H1 (cell line): ENCODE results near the gene SERAC1. TPM values are rescaled to one million over a fixed set of nuclear protein-coding genes. Genes with fewer than 3 reads are reported as not detected.

ENCODE experiments used
- CTCF ChIA-PET: fragments of 300-600 bp; sonication (Branson Sonifier 250); formaldehyde crosslinking; loops from one replicate; lab custom pipeline; 2021; ENCODE audit not compliant: partially characterized antibody; lab: Charles Lee
- POLR2A ChIA-PET: fragments of 300-600 bp; sonication (Branson Sonifier 250); formaldehyde crosslinking; loops from one replicate; lab custom pipeline; 2021; ENCODE audit warnings: inconsistent platforms; ENCODE audit not compliant: partially characterized antibody; lab: Charles Lee
- DNase-seq, 2 experiments: peaks; one replicate each; pipeline versions ENCODE4 v3.0.0 to v3.0.0-alpha.2; 2010 to 2022; ENCODE audit warnings: low spot score in 2 of 2, low read depth in 1 of 2, mixed read lengths in 1 of 2
- FAIRE-seq: peaks from 2 replicates; lab custom pipeline; 2011; peaks lifted over from hg19 to GRCh38; lab: Jason Lieb, UNC
- H2AFZ ChIP-seq: 2 replicates; pipeline ENCODE4 v1.8.1; 2012; ENCODE audit warnings: low read length, inconsistent platforms
- H2AK5ac ChIP-seq: 2 replicates; pipeline ENCODE4 v1.6.1; 2013; ENCODE audit warnings: low read depth, low read length
- H2BK120ac ChIP-seq: replicated peaks from 2 replicates; pipeline ENCODE3; 2013; ENCODE audit warnings: low read depth, low read length, inconsistent platforms
- H2BK12ac ChIP-seq: 2 replicates; pipeline ENCODE4 v1.6.1; 2013; ENCODE audit warnings: low read depth, low read length
- H2BK15ac ChIP-seq: 2 replicates; pipeline ENCODE4 v1.6.1; 2013; ENCODE audit warnings: low read length
- H2BK20ac ChIP-seq: 2 replicates; pipeline ENCODE4 v1.6.1; 2013; ENCODE audit warnings: low read length
- H2BK5ac ChIP-seq: 2 replicates; pipeline ENCODE4 v1.6.1; 2013; ENCODE audit warnings: low read depth, low read length
- H3K14ac ChIP-seq: 2 replicates; pipeline ENCODE4 v1.6.1; 2013; ENCODE audit warnings: inconsistent platforms; ENCODE audit not compliant: insufficient read length
- H3K18ac ChIP-seq: 2 replicates; pipeline ENCODE4 v1.6.1; 2013; ENCODE audit warnings: low read length; ENCODE audit errors: extremely low read depth
- H3K23ac ChIP-seq: 2 replicates; pipeline ENCODE4 v1.6.1; 2013; ENCODE audit warnings: inconsistent platforms; ENCODE audit not compliant: insufficient read length
- H3K23me2 ChIP-seq: 2 replicates; pipeline ENCODE4 v1.6.1; 2013; ENCODE audit warnings: low read depth, low read length
- H3K27ac ChIP-seq: 2 replicates; pipeline ENCODE4 v1.6.1; 2011; ENCODE audit warnings: low read depth, low read length, inconsistent platforms
- H3K27me3 ChIP-seq, 4 experiments: replicated peaks in 1 of 4; 1 replicate in 1 of 4; 2 replicates in 3 of 4; pipeline versions ENCODE4 v1.6.1 to v1.8.1; 2011 to 2013; ENCODE audit warnings: low read length in 3 of 4, mild to moderate bottlenecking in 3 of 4, inconsistent platforms in 2 of 4, mixed read lengths in 2 of 4, moderate library complexity in 1 of 4; ENCODE audit not compliant: control insufficient read depth in 3 of 4, insufficient read depth in 3 of 4; ENCODE audit errors: extremely low read depth in 1 of 4
- H3K36me3 ChIP-seq, 4 experiments: 2 replicates each; pipeline versions ENCODE4 v1.6.1 to v1.8.1; 2011 to 2013; ENCODE audit warnings: mild to moderate bottlenecking in 4 of 4, low read length in 3 of 4, moderate library complexity in 2 of 4, control low read depth in 1 of 4, inconsistent platforms in 1 of 4; ENCODE audit not compliant: insufficient read depth in 4 of 4, control insufficient read depth in 2 of 4
- H3K4ac ChIP-seq: replicated peaks from 2 replicates; pipeline ENCODE3; 2013; ENCODE audit warnings: low read length, low read depth, mixed read lengths, inconsistent platforms; ENCODE audit not compliant: insufficient read length
- H3K4me1 ChIP-seq, 4 experiments: replicated peaks in 1 of 4; 1 replicate in 1 of 4; 2 replicates in 3 of 4; pipeline versions ENCODE4 v1.6.1 to v1.8.1; 2011 to 2013; ENCODE audit warnings: low read length in 3 of 4, inconsistent platforms in 2 of 4, mixed read lengths in 1 of 4; ENCODE audit not compliant: insufficient read depth in 4 of 4, control insufficient read depth in 3 of 4
- H3K4me2 ChIP-seq, 2 experiments: 2 replicates each; pipeline versions ENCODE4 v1.6.1 to v1.8.1; 2011 to 2013; ENCODE audit warnings: low read depth in 2 of 2, low read length in 2 of 2, control low read depth in 1 of 2, inconsistent platforms in 1 of 2, mild to moderate bottlenecking in 1 of 2; ENCODE audit not compliant: insufficient read depth in 1 of 2
- H3K4me3 ChIP-seq, 4 experiments: fragments of 200-600, 300-600 bp in 1 of 4; sonication (generic), shearing (Covaris generic), sonication (Bioruptor Twin) in 1 of 4; 2 replicates each; pipeline versions ENCODE4 v1.5.1 to v1.8.1; 2011 to 2016; ENCODE audit warnings: low read length in 4 of 4, low read depth in 3 of 4, control low read depth in 2 of 4, inconsistent platforms in 2 of 4, mild to moderate bottlenecking in 2 of 4, mixed read lengths in 1 of 4, moderate library complexity in 1 of 4; ENCODE audit not compliant: insufficient read depth in 2 of 4; ENCODE audit errors: extremely low read depth in 1 of 4
- H3K56ac ChIP-seq: replicated peaks from 2 replicates; pipeline ENCODE3; 2013; ENCODE audit warnings: low read depth, mild to moderate bottlenecking, mixed read lengths, low read length, inconsistent platforms; ENCODE audit not compliant: insufficient read length
- H3K79me1 ChIP-seq: 2 replicates; pipeline ENCODE4 v1.6.1; 2013; ENCODE audit warnings: low read depth, low read length, control low read depth
- H3K79me2 ChIP-seq, 2 experiments: 2 replicates each; pipeline versions ENCODE4 v1.6.1 to v1.8.1; 2012 to 2013; ENCODE audit warnings: low read length in 2 of 2, mild to moderate bottlenecking in 2 of 2, inconsistent platforms in 1 of 2; ENCODE audit not compliant: insufficient read depth in 2 of 2, control insufficient read depth in 1 of 2
- H3K9ac ChIP-seq, 4 experiments: replicated peaks in 1 of 4; 1 replicate in 1 of 4; 2 replicates in 3 of 4; pipeline versions ENCODE4 v1.6.1 to v1.8.1; 2011 to 2013; ENCODE audit warnings: low read depth in 3 of 4, low read length in 3 of 4, control low read depth in 2 of 4, mild to moderate bottlenecking in 2 of 4, moderate library complexity in 2 of 4, inconsistent platforms in 1 of 4; ENCODE audit errors: extremely low read depth in 1 of 4
- H3K9me3 ChIP-seq, 2 experiments: 2 replicates each; pipeline versions ENCODE4 v1.6.1 to v1.8.1; 2012 to 2013; ENCODE audit warnings: mild to moderate bottlenecking in 2 of 2, moderate library complexity in 2 of 2, control low read depth in 1 of 2, inconsistent platforms in 1 of 2, low read depth in 1 of 2, low read length in 1 of 2, mixed read lengths in 1 of 2; ENCODE audit not compliant: insufficient read depth in 2 of 2
- H4K20me1 ChIP-seq, 2 experiments: replicated peaks in 1 of 2; 2 replicates each; pipeline versions ENCODE3 to v1.8.1; 2011 to 2013; ENCODE audit warnings: inconsistent platforms in 2 of 2, low read length in 2 of 2, mild to moderate bottlenecking in 1 of 2; ENCODE audit not compliant: insufficient read depth in 2 of 2, control insufficient read depth in 1 of 2
- H4K5ac ChIP-seq: 2 replicates; pipeline ENCODE4 v1.6.1; 2013; ENCODE audit warnings: low read length, low read depth, mixed read lengths, inconsistent platforms; ENCODE audit not compliant: insufficient read length
- H4K8ac ChIP-seq: 2 replicates; pipeline ENCODE4 v1.8.0; 2013; ENCODE audit warnings: mild to moderate bottlenecking, moderate library complexity, low read length, inconsistent platforms; ENCODE audit not compliant: insufficient read depth; ENCODE audit errors: extremely low read depth
- H4K91ac ChIP-seq: replicated peaks from 2 replicates; pipeline ENCODE3; 2013; ENCODE audit warnings: low read length, mixed read lengths, inconsistent platforms; ENCODE audit not compliant: insufficient read length
- CBX8 ChIP-seq: fragments of 300-800, 300-1000 bp; sonication (generic); IDR thresholded peaks from 2 replicates; pipeline ENCODE4 v1.7.1; 2016; ENCODE audit warnings: low read depth, low read length, borderline replicate concordance
- EZH2 ChIP-seq: fragments of 200-600 bp; sonication (generic); IDR thresholded peaks from 2 replicates; pipeline ENCODE4 v1.7.1; 2012; ENCODE audit warnings: low read depth, mild to moderate bottlenecking, moderate library complexity, low read length, inconsistent platforms; ENCODE audit not compliant: severe bottlenecking
- FOSL1 ChIP-seq: IDR thresholded peaks from 2 replicates; pipeline ENCODE4 v1.6.1; 2011; ENCODE audit warnings: mild to moderate bottlenecking, low read depth, low read length, moderate library complexity; ENCODE audit not compliant: insufficient read depth
- KDM4A ChIP-seq: IDR thresholded peaks from one replicate; pipeline ENCODE4 v1.7.1; 2012; ENCODE audit warnings: low read depth, mild to moderate bottlenecking, moderate library complexity, low read length, inconsistent platforms; ENCODE audit not compliant: severe bottlenecking
- POLR2A ChIP-seq, 2 experiments: IDR thresholded peaks; 1 replicate in 1 of 2; 2 replicates in 1 of 2; pipeline ENCODE4 v1.6.1; 2011; ENCODE audit warnings: low read depth in 2 of 2, low read length in 2 of 2, mild to moderate bottlenecking in 2 of 2; ENCODE audit errors: control extremely low read depth in 1 of 2
- POU5F1 ChIP-seq: IDR thresholded peaks from 2 replicates; pipeline ENCODE4 v1.6.1; 2011; ENCODE audit warnings: low read depth, mild to moderate bottlenecking, low read length, moderate library complexity
- RBBP5 ChIP-seq: IDR thresholded peaks from 2 replicates; pipeline ENCODE4 v1.7.1; 2012; ENCODE audit warnings: low read depth, mild to moderate bottlenecking, inconsistent platforms, low read length, moderate library complexity, borderline replicate concordance
- SIX5 ChIP-seq: IDR thresholded peaks from 2 replicates; pipeline ENCODE4 v1.6.1; 2011; ENCODE audit warnings: mild to moderate bottlenecking, low read depth, low read length
- SP4 ChIP-seq: IDR thresholded peaks from 2 replicates; pipeline ENCODE4 v1.6.1; 2012; ENCODE audit warnings: low read length, inconsistent platforms
- TEAD4 ChIP-seq: IDR thresholded peaks from 2 replicates; pipeline ENCODE4 v1.6.1; 2012; ENCODE audit warnings: low read depth, low read length, inconsistent platforms, mixed read lengths
- WGBS, 2 experiments: shearing (Covaris generic) in 1 of 2; methylation state at CpG; one replicate each; pipeline versions ENCODE4 v1.1.6 to v1.1.7; 2013 to 2015; ENCODE audit warnings: low lambda C conversion rate in 2 of 2, mixed read lengths in 2 of 2, inconsistent platforms in 1 of 2, low coverage in 1 of 2, missing lambda C conversion rate in 1 of 2; ENCODE audit not compliant: insufficient replicate concordance in 2 of 2, insufficient coverage in 1 of 2, insufficient read length in 1 of 2; ENCODE audit errors: extremely low coverage in 1 of 2, missing lambda C conversion rate in 1 of 2; 5-methylcytosine and 5-hydroxymethylcytosine counted together
- polyA plus RNA-seq, 7 experiments: library from polyadenylated mRNA; depleted of rRNA in 3 of 7; stranded (reverse) in 5 of 7; unstranded in 2 of 7; fragments of >200 nt in 5 of 7; fragments of 200-250 nt in 2 of 7; gene quantifications; 1 replicate in 5 of 7; 2 replicates in 1 of 7; 4 replicates in 1 of 7; pipeline versions ENCODE4 v1.2.1 to v1.2.3, GENCODE V29; 2011 to 2013; ENCODE audit warnings: missing spikeins in 2 of 7, mixed read lengths in 2 of 7
- total RNA-seq: library from RNA; stranded (reverse); fragmentation: NEBNext Ultra II Directional; extraction: Animal tissue kit (Norgen Biotek cat#: 25700); gene quantifications from 2 replicates; pipeline ENCODE4 v1.2.1, GENCODE V29; 2021
- TF ChIP-seq, protein P1 (sequence below): IDR thresholded peaks from 2 replicates; pipeline ENCODE4 v1.6.1; 2012; ENCODE audit warnings: low read length, inconsistent platforms
- TF ChIP-seq, protein P2 (sequence below): IDR thresholded peaks from 2 replicates; pipeline ENCODE4 v1.6.1; 2012; ENCODE audit warnings: inconsistent platforms

Gene SERAC1
- total and polyA plus RNA-seq, 2 of the 8 experiments (the other 6 are each of a cell fraction or from before 2014, with no cell fraction given): 7.3 to 9.0 TPM

DNA sequence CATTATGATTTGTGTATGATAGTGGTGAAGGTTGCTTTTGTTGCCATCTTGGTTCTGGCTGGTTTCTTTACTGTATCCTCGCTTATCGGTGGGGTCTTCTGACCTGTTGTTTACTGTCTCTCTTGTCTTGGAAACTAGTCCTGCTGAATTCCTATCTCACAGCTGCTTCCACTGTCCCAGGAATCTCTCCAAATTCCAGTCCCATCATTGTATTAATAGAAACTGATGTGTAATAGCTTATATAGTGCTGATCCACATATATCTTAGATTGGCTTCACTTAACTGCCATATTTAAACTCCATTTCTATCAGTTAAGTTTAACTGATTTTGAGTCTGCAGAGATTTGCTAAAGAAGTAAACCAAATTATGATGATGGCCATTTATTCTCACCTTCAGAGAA is 6.0 kb upstream of the SERAC1 start:
- TF ChIP-seq EZH2 (no peak), SIX5 (no peak), FOSL1 (no peak), SP4 (no peak), POLR2A (IDR thresholded peaks at IDR 0.05; ENCODE audit: control extremely low read depth in 1 of 2, low read depth in 2 of 2, low read length in 2 of 2) (no peak), RBBP5 (no peak), POU5F1 (no peak), TEAD4 (no peak), KDM4A (no peak), CBX8 (no peak)
- TF ChIP-seq, protein P1, sequence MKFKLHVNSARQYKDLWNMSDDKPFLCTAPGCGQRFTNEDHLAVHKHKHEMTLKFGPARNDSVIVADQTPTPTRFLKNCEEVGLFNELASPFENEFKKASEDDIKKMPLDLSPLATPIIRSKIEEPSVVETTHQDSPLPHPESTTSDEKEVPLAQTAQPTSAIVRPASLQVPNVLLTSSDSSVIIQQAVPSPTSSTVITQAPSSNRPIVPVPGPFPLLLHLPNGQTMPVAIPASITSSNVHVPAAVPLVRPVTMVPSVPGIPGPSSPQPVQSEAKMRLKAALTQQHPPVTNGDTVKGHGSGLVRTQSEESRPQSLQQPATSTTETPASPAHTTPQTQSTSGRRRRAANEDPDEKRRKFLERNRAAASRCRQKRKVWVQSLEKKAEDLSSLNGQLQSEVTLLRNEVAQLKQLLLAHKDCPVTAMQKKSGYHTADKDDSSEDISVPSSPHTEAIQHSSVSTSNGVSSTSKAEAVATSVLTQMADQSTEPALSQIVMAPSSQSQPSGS: no peak
- TF ChIP-seq, protein P2, sequence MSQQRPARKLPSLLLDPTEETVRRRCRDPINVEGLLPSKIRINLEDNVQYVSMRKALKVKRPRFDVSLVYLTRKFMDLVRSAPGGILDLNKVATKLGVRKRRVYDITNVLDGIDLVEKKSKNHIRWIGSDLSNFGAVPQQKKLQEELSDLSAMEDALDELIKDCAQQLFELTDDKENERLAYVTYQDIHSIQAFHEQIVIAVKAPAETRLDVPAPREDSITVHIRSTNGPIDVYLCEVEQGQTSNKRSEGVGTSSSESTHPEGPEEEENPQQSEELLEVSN: no peak
- H3K9ac ChIP-seq: no peak overlapping the region
- no peak overlapping the region for H4K91ac ChIP-seq
- no peaks in the 10 kb centered on the region for H3K79me1 ChIP-seq
- no peak for DNase-seq
- no peaks in the 10 kb centered on the region for H3K79me2 ChIP-seq
- CTCF ChIA-PET: interaction anchor here (0.9 kb wide), 1 partner anchor 26 kb away, joined by 3 read pairs; no protein-coding TSS in a partner anchor
- H4K20me1 ChIP-seq: no peaks in the 10 kb centered on the region
- POLR2A ChIA-PET: interaction anchor here (0.7 kb wide), 2 partner anchors 16 to 364 kb away, joined by 3 read pairs; no protein-coding TSS in a partner anchor
- no peak overlapping the region for H4K8ac ChIP-seq
- peaks cover 0 to 3% (median under 1%) of the 10 kb centered on the region in 4 experiments; a peak in 2 of 7 replicates for H3K4me1 ChIP-seq
- H3K4me2 ChIP-seq: no peak overlapping the region
- no peak overlapping the region for H2BK12ac ChIP-seq
- no peak overlapping the region for H3K4me3 ChIP-seq
- no peak overlapping the region for H3K4ac ChIP-seq
- H4K5ac ChIP-seq: no peak overlapping the region
- no peak overlapping the region for H3K56ac ChIP-seq
- no peak overlapping the region for H3K14ac ChIP-seq
- no peak overlapping the region for H2BK20ac ChIP-seq
- H3K18ac ChIP-seq: no peak overlapping the region
- H2AFZ ChIP-seq: no peak overlapping the region
- H3K23me2 ChIP-seq: no peaks in the 10 kb centered on the region
- H2BK15ac ChIP-seq: no peak overlapping the region
- H3K27ac ChIP-seq: no peak overlapping the region
- WGBS, 2 experiments: 97% methylated on average over 2 of the region's 2 CpGs; no CpG with 5 or more reads in 1 of the 2 experiments
- H2BK120ac ChIP-seq: no peak overlapping the region
- H2AK5ac ChIP-seq: no peak overlapping the region
- no peak overlapping the region for H3K23ac ChIP-seq
- H3K27me3 ChIP-seq: no peaks in the 10 kb centered on the region
- no peaks in the 10 kb centered on the region for H3K36me3 ChIP-seq
- H3K9me3 ChIP-seq: no peaks in the 10 kb centered on the region
- no peak for FAIRE-seq
- no peak overlapping the region for H2BK5ac ChIP-seq
